H1 (cell line): ENCODE measurements around the gene MAPKAPK2. TPM values are rescaled to one million over a fixed set of nuclear protein-coding genes. Genes with fewer than 3 reads are reported as not detected.

Experiments
- ASH2L ChIP-seq: fragments of 200-600, 300-600 bp; sonication (generic); IDR thresholded peaks from one replicate; pipeline ENCODE4 v1.7.1; 2017; ENCODE audit warnings: low read length
- BACH1 ChIP-seq: IDR thresholded peaks from 2 replicates; pipeline ENCODE4 v1.6.1; 2012; ENCODE audit warnings: low read length, improper control_type of control experiment
- CBX5 ChIP-seq: fragments of 300-800, 300-1000 bp; sonication (generic); IDR thresholded peaks from 2 replicates; pipeline ENCODE4 v1.7.1; 2016; ENCODE audit warnings: antibody characterized with exemption, low read length, low read depth
- CEBPB ChIP-seq: IDR thresholded peaks from 2 replicates; pipeline ENCODE4 v1.6.1; 2012; ENCODE audit warnings: low read depth, low read length
- CREB1 ChIP-seq: IDR thresholded peaks from 2 replicates; pipeline ENCODE4 v1.6.1; 2012; ENCODE audit warnings: inconsistent platforms
- CTBP2 ChIP-seq: IDR thresholded peaks from 2 replicates; pipeline ENCODE4 v1.7.0; 2011; ENCODE audit warnings: borderline replicate concordance, mild to moderate bottlenecking, moderate library complexity, mixed read lengths, low read length; ENCODE audit not compliant: insufficient read depth, insufficient read length
- GTF2F1 ChIP-seq: IDR thresholded peaks from 2 replicates; pipeline ENCODE4 v1.6.1; 2012; ENCODE audit warnings: low read depth, low read length, improper control_type of control experiment, borderline replicate concordance
- HDAC6 ChIP-seq: IDR thresholded peaks from one replicate; pipeline ENCODE4 v1.7.1; 2012; ENCODE audit warnings: low read depth, mild to moderate bottlenecking, inconsistent platforms, low read length, moderate library complexity
- JUND ChIP-seq: IDR thresholded peaks from 2 replicates; pipeline ENCODE4 v1.6.1; 2011; ENCODE audit warnings: mild to moderate bottlenecking, improper control_type of control experiment, low read length
- KDM4A ChIP-seq: IDR thresholded peaks from one replicate; pipeline ENCODE4 v1.7.1; 2012; ENCODE audit warnings: low read depth, mild to moderate bottlenecking, moderate library complexity, low read length, inconsistent platforms; ENCODE audit not compliant: severe bottlenecking
- POLR2AphosphoS5 ChIP-seq: IDR thresholded peaks from 2 replicates; pipeline ENCODE4 v1.6.1; 2011; ENCODE audit warnings: low read depth, low read length
- RBBP5 ChIP-seq: IDR thresholded peaks from 2 replicates; pipeline ENCODE4 v1.7.1; 2012; ENCODE audit warnings: low read depth, mild to moderate bottlenecking, inconsistent platforms, low read length, moderate library complexity, borderline replicate concordance
- SIN3A ChIP-seq, 2 experiments: IDR thresholded peaks in 1 of 2; conservative IDR thresholded peaks in 1 of 2; 2 replicates each; pipeline ENCODE4 v1.6.1; 2011 to 2012; ENCODE audit warnings: low read length in 2 of 2, improper control_type of control experiment in 1 of 2, low read depth in 1 of 2, mild to moderate bottlenecking in 1 of 2
- SIRT6 ChIP-seq: IDR thresholded peaks from one replicate; pipeline ENCODE4 v1.7.1; 2012; ENCODE audit warnings: low read length, inconsistent platforms
- SP4 ChIP-seq: IDR thresholded peaks from 2 replicates; pipeline ENCODE4 v1.6.1; 2012; ENCODE audit warnings: low read length, inconsistent platforms
- SRF ChIP-seq: IDR thresholded peaks from 2 replicates; pipeline ENCODE4 v1.6.1; 2011; ENCODE audit warnings: mild to moderate bottlenecking, low read depth, low read length, moderate library complexity
- TAF1 ChIP-seq: IDR thresholded peaks from 2 replicates; pipeline ENCODE4 v1.6.1; 2011; ENCODE audit warnings: mild to moderate bottlenecking, low read depth, low read length
- TBP ChIP-seq: IDR thresholded peaks from 2 replicates; pipeline ENCODE4 v1.6.1; 2011; ENCODE audit warnings: low read depth, low read length, improper control_type of control experiment
- polyA plus RNA-seq, 7 experiments: library from polyadenylated mRNA; depleted of rRNA in 3 of 7; stranded (reverse) in 5 of 7; unstranded in 2 of 7; fragments of >200 nt in 5 of 7; fragments of 200-250 nt in 2 of 7; gene quantifications; 1 replicate in 5 of 7; 2 replicates in 1 of 7; 4 replicates in 1 of 7; pipeline versions ENCODE4 v1.2.1 to v1.2.3, GENCODE V29; 2011 to 2013; ENCODE audit warnings: missing spikeins in 2 of 7, mixed read lengths in 2 of 7
- total RNA-seq: library from RNA; stranded (reverse); fragmentation: NEBNext Ultra II Directional; extraction: Animal tissue kit (Norgen Biotek cat#: 25700); gene quantifications from 2 replicates; pipeline ENCODE4 v1.2.1, GENCODE V29; 2021
- TF ChIP-seq, protein P1 (sequence below): IDR thresholded peaks from 2 replicates; pipeline ENCODE4 v1.6.1; 2011; ENCODE audit warnings: low read length, improper control_type of control experiment
- TF ChIP-seq, protein P2 (sequence below): IDR thresholded peaks from 2 replicates; pipeline ENCODE4 v1.6.1; 2012; ENCODE audit warnings: low read length, inconsistent platforms
- TF ChIP-seq, protein P3 (sequence below): IDR thresholded peaks from 2 replicates; pipeline ENCODE4 v1.6.1; 2012; ENCODE audit warnings: inconsistent platforms

The MAPKAPK2 gene
- total and polyA plus RNA-seq, 2 of the 8 experiments (the other 6 are each of a cell fraction or from before 2014, with no cell fraction given), result 27.5 to 44.9 TPM

DNA sequence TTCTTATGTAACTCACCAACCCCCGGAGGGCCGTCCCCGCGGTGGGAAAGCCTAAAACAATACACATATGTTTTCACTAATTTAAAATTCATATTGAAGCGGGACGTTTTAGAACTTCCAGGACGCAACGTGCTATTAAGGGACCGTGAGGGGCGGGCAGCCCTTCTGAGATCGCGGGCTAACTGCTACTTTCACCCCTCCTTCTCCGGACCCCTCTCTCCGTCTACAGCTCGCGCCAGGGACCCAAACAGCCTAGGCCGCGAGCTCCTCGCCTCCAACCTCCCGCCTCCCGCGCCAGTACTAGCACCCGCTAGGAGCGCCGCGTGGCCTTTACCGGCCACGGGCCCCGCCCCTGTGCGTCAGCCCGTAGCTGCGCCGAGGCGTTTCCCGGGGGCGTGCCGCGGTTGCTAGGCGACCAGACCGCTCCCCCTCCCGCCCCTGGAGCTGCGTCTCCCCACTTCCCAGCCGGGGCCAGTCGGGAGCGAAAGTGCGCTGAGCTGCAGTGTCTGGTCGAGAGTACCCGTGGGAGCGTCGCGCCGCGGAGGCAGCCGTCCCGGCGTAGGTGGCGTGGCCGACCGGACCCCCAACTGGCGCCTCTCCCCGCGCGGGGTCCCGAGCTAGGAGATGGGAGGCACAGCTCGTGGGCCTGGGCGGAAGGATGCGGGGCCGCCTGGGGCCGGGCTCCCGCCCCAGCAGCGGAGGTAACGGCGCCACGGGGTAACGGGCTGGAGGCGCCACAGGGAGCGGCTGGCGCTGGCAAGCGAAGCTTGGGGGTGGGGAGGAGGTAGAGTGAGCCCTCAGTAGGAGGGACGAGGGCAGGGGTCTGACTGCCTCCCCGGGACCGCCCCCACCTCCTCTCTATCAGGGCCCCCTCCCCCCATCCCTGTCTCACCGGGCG lies 49.4 kb upstream of the MAPKAPK2 start, which contains the start of gene DYRK3 (continued):
- TF ChIP-seq KDM4A (peak; percentile 98), CBX5 (no peak), CTBP2 (no peak), RBBP5 (peak; percentile 91), CREB1 (peak; percentile 78), ASH2L (peak; percentile 87), CEBPB (no peak), TAF1 (peak; percentile 71; the same call in 1 of the 2 replicates), SP4 (no peak), SIRT6 (no peak), TBP (peak; percentile 76), SRF (no peak), JUND (peak; percentile 37; the same call in 1 of the 2 replicates), POLR2AphosphoS5 (peak; percentile 75), SIN3A (conservative IDR thresholded peaks at IDR 0.05 in 1 of 2, IDR thresholded peaks at IDR 0.05 in 1 of 2; ENCODE audit: low read depth in 1 of 2, low read length in 2 of 2) (peak; percentile 91 to 94; a peak in 3 of 4 replicates), GTF2F1 (no peak), HDAC6 (no peak), BACH1 (0 out of 2 replicates have a peak, but pooled peaks have one; percentile 35)
- TF ChIP-seq, protein P1, sequence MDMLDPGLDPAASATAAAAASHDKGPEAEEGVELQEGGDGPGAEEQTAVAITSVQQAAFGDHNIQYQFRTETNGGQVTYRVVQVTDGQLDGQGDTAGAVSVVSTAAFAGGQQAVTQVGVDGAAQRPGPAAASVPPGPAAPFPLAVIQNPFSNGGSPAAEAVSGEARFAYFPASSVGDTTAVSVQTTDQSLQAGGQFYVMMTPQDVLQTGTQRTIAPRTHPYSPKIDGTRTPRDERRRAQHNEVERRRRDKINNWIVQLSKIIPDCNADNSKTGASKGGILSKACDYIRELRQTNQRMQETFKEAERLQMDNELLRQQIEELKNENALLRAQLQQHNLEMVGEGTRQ, result 0 out of 2 replicates have a peak, but pooled peaks have one; percentile 19
- TF ChIP-seq, protein P2, sequence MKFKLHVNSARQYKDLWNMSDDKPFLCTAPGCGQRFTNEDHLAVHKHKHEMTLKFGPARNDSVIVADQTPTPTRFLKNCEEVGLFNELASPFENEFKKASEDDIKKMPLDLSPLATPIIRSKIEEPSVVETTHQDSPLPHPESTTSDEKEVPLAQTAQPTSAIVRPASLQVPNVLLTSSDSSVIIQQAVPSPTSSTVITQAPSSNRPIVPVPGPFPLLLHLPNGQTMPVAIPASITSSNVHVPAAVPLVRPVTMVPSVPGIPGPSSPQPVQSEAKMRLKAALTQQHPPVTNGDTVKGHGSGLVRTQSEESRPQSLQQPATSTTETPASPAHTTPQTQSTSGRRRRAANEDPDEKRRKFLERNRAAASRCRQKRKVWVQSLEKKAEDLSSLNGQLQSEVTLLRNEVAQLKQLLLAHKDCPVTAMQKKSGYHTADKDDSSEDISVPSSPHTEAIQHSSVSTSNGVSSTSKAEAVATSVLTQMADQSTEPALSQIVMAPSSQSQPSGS, result no peak
- TF ChIP-seq, protein P3, sequence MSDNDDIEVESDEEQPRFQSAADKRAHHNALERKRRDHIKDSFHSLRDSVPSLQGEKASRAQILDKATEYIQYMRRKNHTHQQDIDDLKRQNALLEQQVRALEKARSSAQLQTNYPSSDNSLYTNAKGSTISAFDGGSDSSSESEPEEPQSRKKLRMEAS, result peak; percentile 94
